ENCODE measurements around the gene SH3RF2.

DNA sequence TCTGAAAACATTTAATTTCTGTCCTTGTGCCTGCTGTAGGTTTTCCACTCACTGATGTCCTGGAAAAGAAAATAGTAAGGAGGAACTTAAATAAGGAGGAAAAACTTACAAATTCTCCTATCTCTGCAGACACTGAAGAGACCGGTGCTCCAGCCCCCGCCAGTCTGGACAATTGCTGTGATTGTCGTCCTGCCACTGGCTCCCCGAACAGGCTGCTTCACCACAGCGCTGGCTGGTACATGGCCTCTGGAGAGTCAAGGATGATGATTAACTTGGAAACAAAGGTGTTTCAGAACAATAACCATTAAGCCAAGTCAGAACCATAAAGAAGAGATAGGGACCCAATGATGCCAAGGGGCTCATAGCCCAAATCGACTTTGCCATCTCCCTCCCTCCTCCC, 161.7 kb downstream of the SH3RF2 start:
- TF ChIP-seq HMG20A (CRISPR knock-in tag; conservative IDR thresholded peaks at IDR 0.05) (no peak), NFXL1 (CRISPR knock-in tag; IDR thresholded peaks at IDR 0.05) (no peak)
- TF ChIP-seq, protein P1, sequence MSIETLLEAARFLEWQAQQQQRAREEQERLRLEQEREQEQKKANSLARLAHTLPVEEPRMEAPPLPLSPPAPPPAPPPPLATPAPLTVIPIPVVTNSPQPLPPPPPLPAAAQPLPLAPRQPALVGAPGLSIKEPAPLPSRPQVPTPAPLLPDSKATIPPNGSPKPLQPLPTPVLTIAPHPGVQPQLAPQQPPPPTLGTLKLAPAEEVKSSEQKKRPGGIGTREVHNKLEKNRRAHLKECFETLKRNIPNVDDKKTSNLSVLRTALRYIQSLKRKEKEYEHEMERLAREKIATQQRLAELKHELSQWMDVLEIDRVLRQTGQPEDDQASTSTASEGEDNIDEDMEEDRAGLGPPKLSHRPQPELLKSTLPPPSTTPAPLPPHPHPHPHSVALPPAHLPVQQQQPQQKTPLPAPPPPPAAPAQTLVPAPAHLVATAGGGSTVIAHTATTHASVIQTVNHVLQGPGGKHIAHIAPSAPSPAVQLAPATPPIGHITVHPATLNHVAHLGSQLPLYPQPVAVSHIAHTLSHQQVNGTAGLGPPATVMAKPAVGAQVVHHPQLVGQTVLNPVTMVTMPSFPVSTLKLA (conservative IDR thresholded peaks at IDR 0.05): no peak

Data from K562 (cell line).